ENCODE measurements around the gene ZNF410. TPM values are rescaled to one million over a fixed set of nuclear protein-coding genes. Genes with fewer than 3 reads are reported as not detected.

ZNF410 gene
- total RNA-seq, 1 experiment from 2014 or later: 37.6 TPM

- TF ChIP-seq SP1 (IDR thresholded peaks at IDR 0.05; ENCODE audit: low read depth): no peak
- no peak for TF ChIP-seq FOSL1 (IDR thresholded peaks at IDR 0.05; ENCODE audit: low read depth)
- TF ChIP-seq REST (IDR thresholded peaks at IDR 0.05; ENCODE audit: low read depth): no peak
- no peak for TF ChIP-seq ELF1 (IDR thresholded peaks at IDR 0.05; ENCODE audit: borderline replicate concordance, low read depth)
- no peak for TF ChIP-seq POLR2AphosphoS5 (IDR thresholded peaks at IDR 0.05; ENCODE audit: low read depth, low read length)
- TF ChIP-seq CTCF (IDR thresholded peaks at IDR 0.05 in 2 of 3, conservative IDR thresholded peaks at IDR 0.05 in 1 of 3; ENCODE audit: borderline replicate concordance in 1 of 3, insufficient read depth in 1 of 3, low read depth in 2 of 3, low read length in 2 of 3): no peak
- no peak for TF ChIP-seq EGR1 (IDR thresholded peaks at IDR 0.05; ENCODE audit: low read depth)
- no peak for TF ChIP-seq JUND (IDR thresholded peaks at IDR 0.05)
- no peak for TF ChIP-seq CBX3 (IDR thresholded peaks at IDR 0.05; ENCODE audit: low read depth)
- no peak for TF ChIP-seq POLR2A (IDR thresholded peaks at IDR 0.05; ENCODE audit: borderline replicate concordance, extremely low read depth, insufficient read depth, insufficient read length)
- TF ChIP-seq RAD21 (IDR thresholded peaks at IDR 0.05; ENCODE audit: low read depth): no peak
- no peak for TF ChIP-seq TCF7L2 (IDR thresholded peaks at IDR 0.05; ENCODE audit: borderline replicate concordance, extremely low read depth, insufficient read depth, insufficient read length)
- no peak for TF ChIP-seq ZBTB33 (IDR thresholded peaks at IDR 0.05; ENCODE audit: extremely low read depth, insufficient replicate concordance, low read length)
- no peak for TF ChIP-seq EZH2phosphoT487 (IDR thresholded peaks at IDR 0.05; ENCODE audit: borderline replicate concordance)
- TF ChIP-seq SRF (IDR thresholded peaks at IDR 0.05; ENCODE audit: low read depth): no peak
- Histone ChIP-seq H3K4me1 (ENCODE audit: control insufficient read depth in 1 of 2, insufficient read depth in 2 of 2, low read length in 2 of 2) (no peaks in the 10 kb centered on the region), H3K9me3 (ENCODE audit: control insufficient read depth in 1 of 2, insufficient read depth in 1 of 2, low read depth in 1 of 2, low read length in 2 of 2) (no peaks in the 10 kb centered on the region), H3K9me2 (ENCODE audit: insufficient read depth) (no peaks in the 10 kb centered on the region), H3K9ac (ENCODE audit: low read length) (no peak overlapping the region), H3K4me3 (replicated peaks in 1 of 2; ENCODE audit: low read depth in 1 of 2, low read length in 2 of 2) (no peak overlapping the region), H3K27ac (ENCODE audit: low read depth, low read length) (no peak overlapping the region), H2AFZ (ENCODE audit: low read depth, low read length, poor library complexity, severe bottlenecking) (no peak overlapping the region), H3K79me2 (ENCODE audit: insufficient read depth, low read length) (no peaks in the 10 kb centered on the region), H4K20me1 (ENCODE audit: insufficient read depth) (no peaks in the 10 kb centered on the region), H3K27me3 (ENCODE audit: insufficient read depth, low read length) (no peaks in the 10 kb centered on the region), H3K36me3 (ENCODE audit: control insufficient read depth in 1 of 2, insufficient read depth in 2 of 2, low read length in 2 of 2) (peaks cover 0 to 8% of the 10 kb centered on the region in 2 experiments; a peak in 1 of 4 replicates), H3K4me2 (ENCODE audit: low read length) (no peak overlapping the region)
- DNase-seq (ENCODE audit: low read depth, low spot score): no peak
- POLR2A ChIA-PET: no interaction called here
- no peak for ATAC-seq
- RAD21 ChIA-PET (ENCODE audit: low non-redundant PET in 1 of 2, low total read pairs in 2 of 2, uncharacterized antibody in 2 of 2, unreplicated experiment in 2 of 2): no interaction called here
- intact Hi-C loops (cut with micrococcal nuclease): no loop called here
- no TSS peak for BruUV-seq (replicated peaks)
- CTCF ChIA-PET: interaction anchor here (1.1 kb wide), 1 partner anchor 139 kb away, joined by 3 read pairs; no protein-coding TSS in a partner anchor
Observed at GRCh38 chr14:73870525-73871235, 16.0 kb upstream of the ZNF410 start.

All from HCT116 (cell line).